Spinal cord (tissue), 10 donors: ENCODE measurements around the gene KIFAP3. TPM values are rescaled to one million over a fixed set of nuclear protein-coding genes. Genes with fewer than 3 reads are reported as not detected.
A peak's percentile ranks its signal among the peaks of the same experiment; 100 is the strongest.
"Not testable (repeated sequence)": the region's sequence is repeated elsewhere in the genome, so short reads cannot be mapped to it uniquely, and the experiment has no call there.

Source experiments
- DNase-seq, 6 donors: peaks; one replicate each; pipeline versions ENCODE4 v3.0.0 to v3.0.0-alpha.2; 2013 to 2015; ENCODE audit warnings: low spot score in 6 of 6, low read depth in 4 of 6
- H3K27ac ChIP-seq: one replicate; pipeline ENCODE4 v1.5.1; 2013; ENCODE audit warnings: low read depth, low read length, control low read depth
- H3K27me3 ChIP-seq: one replicate; pipeline ENCODE4 v1.6.1; 2013; ENCODE audit warnings: low read length; ENCODE audit not compliant: control insufficient read depth, insufficient read depth
- H3K36me3 ChIP-seq: one replicate; pipeline ENCODE4 v1.6.1; 2013; ENCODE audit warnings: low read length; ENCODE audit not compliant: control insufficient read depth, insufficient read depth
- H3K4me1 ChIP-seq: one replicate; pipeline ENCODE4 v1.6.1; 2013; ENCODE audit warnings: low read length; ENCODE audit not compliant: control insufficient read depth, insufficient read depth
- H3K4me3 ChIP-seq: one replicate; pipeline ENCODE4 v1.5.1; 2013; ENCODE audit warnings: low read depth, low read length, control low read depth
- H3K9me3 ChIP-seq: one replicate; pipeline ENCODE4 v1.6.1; 2013; ENCODE audit warnings: low read length; ENCODE audit not compliant: control insufficient read depth, insufficient read depth
- WGBS: methylation state at CpG from one replicate; pipeline ENCODE4 v1.1.5; 2013; ENCODE audit warnings: missing lambda C conversion rate; ENCODE audit not compliant: insufficient coverage; 5-methylcytosine and 5-hydroxymethylcytosine counted together
- long read RNA-seq, 4 donors: transcript quantifications; one replicate each; lab custom pipeline, GENCODE V29; 2026
- polyA plus RNA-seq, 2 donors: library from polyadenylated mRNA; unstranded; fragments of 120-200 nt; gene quantifications; one replicate each; pipeline ENCODE4 v1.2.1, GENCODE V29; 2013; ENCODE audit not compliant: insufficient read length in 2 of 2
- total RNA-seq, 2 donors: library from RNA; depleted of rRNA in 1 of 2; stranded (reverse); fragments of 120-200 nt in 1 of 2; fragments of >200 nt in 1 of 2; gene quantifications; one replicate each; pipeline versions ENCODE4 v1.2.3 to v1.2.4, GENCODE V29; 2013 to 2014
- donor health status: healthy.

KIFAP3 gene
- total RNA-seq (100 to 1,000 TPM in 1 of 2 donors, 10 to 100 TPM in 1; 79.7 to 163 TPM), polyA plus RNA-seq (100 to 1,000 TPM; 136 to 161 TPM)
- long read RNA-seq, donor 1, transcript KIFAP3-201 (20 exons, 2,957 nt), result major isoform, 6 of 81 reads
- long read RNA-seq, donor 1, partial matches to known transcripts, result 75 of 81 reads
- long read RNA-seq, donor 1, other reads (novel, unspliced or antisense), result 0 of 81 reads
- long read RNA-seq, donor 2, transcript KIFAP3-201 (20 exons, 2,957 nt), result major isoform, 6 of 30 reads
- long read RNA-seq, donor 2, partial matches to known transcripts, result 24 of 30 reads
- long read RNA-seq, donor 2, other reads (novel, unspliced or antisense), result 0 of 30 reads
- long read RNA-seq, donor 3, transcript KIFAP3-201 (20 exons, 2,957 nt), result major isoform, 6 of 35 reads
- long read RNA-seq, donor 3, partial matches to known transcripts, result 29 of 35 reads
- long read RNA-seq, donor 3, other reads (novel, unspliced or antisense), result 0 of 35 reads
- long read RNA-seq, donor 4, transcript KIFAP3-201 (20 exons, 2,957 nt), result major isoform, 8 of 23 reads
- long read RNA-seq, donor 4, partial matches to known transcripts, result 15 of 23 reads
- long read RNA-seq, donor 4, other reads (novel, unspliced or antisense), result 0 of 23 reads

GRCh38 chr1:170074250-170075157 is at the start of gene KIFAP3:
Gene KIFAP3 (minus strand): TSS chr1:170074695. CDS start chr1:170074467, 228 bp downstream.
- Histone ChIP-seq H3K9me3 (no peaks in the 10 kb centered on the region), H3K27ac (peak within 1 kb of the TSS; percentile 91), H3K4me1 (no peaks in the 10 kb centered on the region), H3K36me3 (no peaks in the 10 kb centered on the region), H3K27me3 (no peaks in the 10 kb centered on the region), H3K4me3 (peak within 1 kb of the TSS; percentile 94)
- 0% methylated on average over 31 of the region's 39 CpGs for WGBS
- peak; percentile 86 to 98 (median 92) for DNase-seq

GRCh38 chr1:170122366-170122765 is 47.9 kb upstream of the KIFAP3 start:
- no peak overlapping the region for H3K27ac ChIP-seq
- no peaks in the 10 kb centered on the region for H3K4me1 ChIP-seq
- DNase-seq, result no peak
- H3K4me3 ChIP-seq, result no peak overlapping the region
- no peaks in the 10 kb centered on the region for H3K9me3 ChIP-seq
- WGBS, result no CpG with 5 or more reads among the region's 6 CpGs
- H3K27me3 ChIP-seq, result no peaks in the 10 kb centered on the region
- no peaks in the 10 kb centered on the region for H3K36me3 ChIP-seq

- DNase-seq, result no peak
- Histone ChIP-seq H3K27ac (no peak overlapping the region), H3K9me3 (no peaks in the 10 kb centered on the region), H3K4me1 (no peaks in the 10 kb centered on the region), H3K36me3 (no peaks in the 10 kb centered on the region), H3K27me3 (no peaks in the 10 kb centered on the region), H3K4me3 (no peak overlapping the region)
- no CpG with 5 or more reads among the region's 2 CpGs for WGBS
These were observed 40.4 kb upstream of the KIFAP3 start for GRCh38 chr1:170114906-170115305.

- not testable (repeated sequence) for H3K4me3 ChIP-seq, H3K4me1 ChIP-seq, DNase-seq, H3K27ac ChIP-seq, H3K36me3 ChIP-seq, H3K27me3 ChIP-seq, H3K9me3 ChIP-seq
- 94% methylated on average over 5 of the region's 8 CpGs for WGBS
These were observed 38.6 kb upstream of the KIFAP3 start for GRCh38 chr1:170113140-170113539.

GRCh38 chr1:170097449-170097948 is 23.0 kb upstream of the KIFAP3 start:
- 12% methylated on average over 2 of the region's 4 CpGs for WGBS

GRCh38 chr1:170096806-170097340 is 22.4 kb upstream of the KIFAP3 start:
- Histone ChIP-seq H3K36me3 (no peaks in the 10 kb centered on the region), H3K4me1 (no peaks in the 10 kb centered on the region), H3K4me3 (no peak overlapping the region), H3K27ac (no peak overlapping the region), H3K9me3 (no peaks in the 10 kb centered on the region), H3K27me3 (no peaks in the 10 kb centered on the region)
- WGBS, result 60% methylated on average over 2 of the region's 4 CpGs
- no peak for DNase-seq

More at GRCh38 chr1:170097449-170097948, 23.0 kb upstream of the KIFAP3 start:
- Histone ChIP-seq H3K27ac (no peak overlapping the region), H3K4me1 (no peaks in the 10 kb centered on the region), H3K27me3 (no peaks in the 10 kb centered on the region), H3K9me3 (no peaks in the 10 kb centered on the region), H3K36me3 (no peaks in the 10 kb centered on the region), H3K4me3 (no peak overlapping the region)
- DNase-seq, result peak in 1 of 6 donors; percentile 29

- Histone ChIP-seq H3K4me3 (no peak overlapping the region), H3K9me3 (no peaks in the 10 kb centered on the region), H3K27ac (no peak overlapping the region), H3K4me1 (no peaks in the 10 kb centered on the region), H3K27me3 (no peaks in the 10 kb centered on the region), H3K36me3 (no peaks in the 10 kb centered on the region)
- DNase-seq, result peak in 1 of 6 donors; percentile 51
These were observed 21.7 kb upstream of the KIFAP3 start for GRCh38 chr1:170095976-170096748.

- H3K27me3 ChIP-seq, H3K4me3 ChIP-seq, H3K27ac ChIP-seq, H3K4me1 ChIP-seq, DNase-seq, H3K36me3 ChIP-seq, H3K9me3 ChIP-seq: not testable (repeated sequence)
- 94% methylated on average over 16 of the region's 31 CpGs for WGBS
These were observed 20.5 kb upstream of the KIFAP3 start for GRCh38 chr1:170094697-170095616.
